Measurements from ENCODE around the gene CPTP.

DNA sequence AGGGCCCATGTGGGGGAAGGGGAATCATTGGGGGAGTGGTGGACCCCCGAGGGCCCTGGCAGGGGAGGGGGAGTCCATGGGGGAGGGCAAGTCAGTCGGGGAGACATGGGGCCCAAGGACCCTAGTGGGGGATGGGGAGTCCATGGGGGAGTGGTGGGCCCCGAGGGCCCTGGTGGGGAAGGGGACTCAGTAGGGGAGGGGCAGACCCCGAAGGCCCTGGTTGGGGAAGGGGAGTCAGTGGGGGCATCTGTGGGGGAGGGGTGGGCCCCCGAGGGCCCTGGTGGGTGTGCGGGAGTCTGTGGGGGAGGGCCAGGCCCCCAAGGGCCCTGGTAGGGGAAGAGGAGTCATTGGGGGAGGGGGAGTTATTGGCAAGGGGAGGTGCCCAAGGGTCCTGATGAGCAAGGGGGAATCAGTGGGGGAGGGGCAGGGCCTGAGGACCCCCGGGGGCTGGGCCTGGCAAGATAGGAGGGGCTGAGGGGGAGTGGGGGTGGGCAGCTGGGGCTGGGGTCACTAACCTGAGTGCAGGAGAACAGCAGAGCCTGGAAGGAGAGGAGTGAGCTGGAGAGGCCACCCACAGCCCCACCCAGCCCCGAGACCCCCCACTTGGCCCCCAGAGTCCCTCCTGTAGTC lies 31.7 kb downstream of the CPTP start:
- TF ChIP-seq, protein P1, sequence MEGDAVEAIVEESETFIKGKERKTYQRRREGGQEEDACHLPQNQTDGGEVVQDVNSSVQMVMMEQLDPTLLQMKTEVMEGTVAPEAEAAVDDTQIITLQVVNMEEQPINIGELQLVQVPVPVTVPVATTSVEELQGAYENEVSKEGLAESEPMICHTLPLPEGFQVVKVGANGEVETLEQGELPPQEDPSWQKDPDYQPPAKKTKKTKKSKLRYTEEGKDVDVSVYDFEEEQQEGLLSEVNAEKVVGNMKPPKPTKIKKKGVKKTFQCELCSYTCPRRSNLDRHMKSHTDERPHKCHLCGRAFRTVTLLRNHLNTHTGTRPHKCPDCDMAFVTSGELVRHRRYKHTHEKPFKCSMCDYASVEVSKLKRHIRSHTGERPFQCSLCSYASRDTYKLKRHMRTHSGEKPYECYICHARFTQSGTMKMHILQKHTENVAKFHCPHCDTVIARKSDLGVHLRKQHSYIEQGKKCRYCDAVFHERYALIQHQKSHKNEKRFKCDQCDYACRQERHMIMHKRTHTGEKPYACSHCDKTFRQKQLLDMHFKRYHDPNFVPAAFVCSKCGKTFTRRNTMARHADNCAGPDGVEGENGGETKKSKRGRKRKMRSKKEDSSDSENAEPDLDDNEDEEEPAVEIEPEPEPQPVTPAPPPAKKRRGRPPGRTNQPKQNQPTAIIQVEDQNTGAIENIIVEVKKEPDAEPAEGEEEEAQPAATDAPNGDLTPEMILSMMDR (IDR thresholded peaks at IDR 0.05), result no peak
- TF ChIP-seq POLR2A (IDR thresholded peaks at IDR 0.05), result no peak

Measured in tibial nerve (tissue), 3 donors.